GM10847 (cell line): ENCODE data around the gene IL17RE.

ENCODE experiments used
- POLR2A ChIP-seq: IDR thresholded peaks from 2 replicates; pipeline ENCODE4 v1.6.1; 2011; ENCODE audit not compliant: insufficient read length; ENCODE audit errors: extremely low read depth

Gene IL17RE

DNA sequence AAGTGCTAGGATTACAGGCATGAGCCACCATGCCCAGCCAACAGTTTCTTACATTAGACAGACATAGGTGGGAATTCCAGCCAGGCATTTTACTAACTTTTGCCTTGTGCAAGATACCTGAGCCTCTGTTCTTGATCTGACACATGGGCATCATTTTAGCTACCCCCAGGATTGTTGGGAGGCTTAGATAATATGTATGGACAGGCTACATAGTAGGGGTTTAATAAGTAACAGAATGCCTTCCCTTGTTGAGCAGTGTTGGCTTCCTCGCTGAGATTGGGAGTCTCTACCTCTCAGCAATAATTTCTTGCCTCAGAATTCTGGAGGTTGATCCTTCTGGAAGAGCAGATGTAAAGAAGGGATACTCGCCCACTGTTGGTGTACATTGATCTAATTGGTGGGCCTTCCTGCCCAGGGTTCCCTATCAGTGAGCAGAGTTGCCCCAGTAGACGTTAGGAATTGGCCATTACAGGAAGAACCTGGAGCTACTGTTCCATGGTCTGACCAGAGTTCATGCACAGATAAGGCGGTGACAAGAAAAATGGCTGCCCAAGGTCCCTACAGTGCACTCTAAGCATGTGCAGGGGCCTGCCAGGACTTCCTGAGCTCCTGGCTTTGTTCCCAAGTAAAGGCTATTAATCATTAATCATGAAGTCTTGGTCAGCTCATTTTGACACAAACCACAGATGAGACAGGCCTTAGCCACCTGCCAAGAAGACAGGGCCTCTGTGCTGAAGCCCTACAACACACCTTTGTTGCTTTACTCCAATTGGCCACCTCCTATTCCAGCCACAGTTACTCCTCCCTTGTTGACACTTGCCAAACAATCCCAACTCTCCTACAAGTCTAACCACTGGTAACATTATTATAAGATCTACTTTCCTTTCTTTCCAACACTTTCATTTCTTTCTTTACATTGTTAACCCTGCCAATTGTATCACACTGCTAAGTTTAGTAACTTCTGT is 5.0 kb upstream of the IL17RE start:
- TF ChIP-seq POLR2A: no peak

DNA sequence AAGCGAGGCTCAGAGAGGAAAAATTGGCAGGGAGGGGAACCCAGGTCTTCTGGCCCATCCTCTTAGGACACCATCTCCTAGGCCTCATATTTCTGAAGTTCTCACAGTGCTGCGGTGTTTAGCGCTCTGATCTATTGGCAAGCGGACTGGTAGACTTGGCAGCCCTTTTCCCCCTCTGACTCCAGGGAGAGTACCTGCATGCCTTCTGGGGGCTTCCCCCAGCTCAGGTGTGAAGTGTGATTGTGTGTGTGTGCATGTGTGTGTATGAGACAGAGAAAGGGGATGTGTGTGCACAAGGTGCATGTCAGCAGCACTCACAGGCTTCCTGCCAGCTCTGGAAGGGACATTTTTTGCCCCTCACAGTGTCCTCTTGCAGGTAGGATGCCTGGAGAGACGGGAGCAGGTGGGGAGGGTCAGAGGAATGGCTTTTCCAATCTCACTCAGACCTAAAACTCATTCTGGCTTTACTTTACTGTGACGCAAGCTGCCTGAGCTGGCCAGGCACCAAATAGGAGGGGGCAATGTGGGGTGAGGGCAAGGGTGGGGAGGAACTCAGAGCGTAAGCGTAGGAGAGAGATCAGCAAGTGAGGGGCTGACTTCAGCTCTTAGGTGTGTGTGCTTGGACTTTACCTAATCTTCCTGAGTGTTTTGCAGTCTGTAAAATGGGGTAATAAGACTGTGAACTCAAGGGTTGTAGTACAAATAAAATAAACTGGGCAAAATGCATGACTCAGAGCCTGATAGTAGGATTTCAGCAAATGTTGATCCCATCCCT is 4.0 kb upstream of the IL17RE start:
- no peak for TF ChIP-seq POLR2A

- no peak for TF ChIP-seq POLR2A
Measured at GRCh38 chr3:9899289-9899791, 3.3 kb upstream of the IL17RE start.

DNA sequence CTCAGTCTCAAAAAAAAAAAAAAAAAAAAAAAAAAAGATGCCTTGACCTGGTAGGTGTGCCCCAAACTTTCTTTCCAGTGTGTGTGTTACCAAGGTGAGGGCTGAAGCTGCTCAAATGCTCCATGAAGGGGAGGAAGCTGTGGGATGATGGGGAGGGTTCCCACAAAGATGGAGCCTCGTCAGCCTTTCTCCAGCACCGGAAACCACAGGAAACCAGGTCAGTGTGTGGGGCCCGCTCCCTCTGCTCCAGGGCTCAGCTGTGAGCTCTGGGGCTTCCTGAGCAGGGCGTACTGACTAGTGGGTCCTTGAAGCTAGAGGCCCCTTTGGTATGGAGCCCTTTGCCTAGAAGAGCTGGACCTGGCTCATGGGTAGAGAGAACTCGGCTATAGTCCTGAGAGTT is 681 bp upstream of the IL17RE start:
- no peak for TF ChIP-seq POLR2A

- TF ChIP-seq POLR2A: no peak
Measured at GRCh38 chr3:9903238-9903624, 583 bp downstream of the IL17RE start.

- no peak for TF ChIP-seq POLR2A
Measured at GRCh38 chr3:9903904-9904303, 1.3 kb downstream of the IL17RE start.

DNA sequence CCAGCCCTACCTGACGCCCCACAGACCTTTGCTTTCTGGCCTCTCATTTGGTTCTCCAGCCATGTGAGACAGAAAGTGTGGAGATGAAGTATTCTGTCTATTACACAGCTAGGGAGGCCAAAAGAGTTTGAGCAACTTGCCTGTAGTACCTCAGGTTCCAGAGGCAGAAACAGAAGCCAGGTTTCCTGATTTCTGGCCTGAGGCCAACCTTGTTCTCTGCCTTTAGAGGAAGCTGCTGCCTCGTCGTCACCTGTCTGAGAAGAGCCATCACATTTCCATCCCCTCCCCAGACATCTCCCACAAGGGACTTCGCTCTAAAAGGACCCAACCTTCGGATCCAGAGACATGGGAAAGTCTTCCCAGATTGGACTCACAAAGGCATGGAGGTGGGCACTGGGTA is 3.8 kb downstream of the IL17RE start:
- TF ChIP-seq POLR2A: no peak

DNA sequence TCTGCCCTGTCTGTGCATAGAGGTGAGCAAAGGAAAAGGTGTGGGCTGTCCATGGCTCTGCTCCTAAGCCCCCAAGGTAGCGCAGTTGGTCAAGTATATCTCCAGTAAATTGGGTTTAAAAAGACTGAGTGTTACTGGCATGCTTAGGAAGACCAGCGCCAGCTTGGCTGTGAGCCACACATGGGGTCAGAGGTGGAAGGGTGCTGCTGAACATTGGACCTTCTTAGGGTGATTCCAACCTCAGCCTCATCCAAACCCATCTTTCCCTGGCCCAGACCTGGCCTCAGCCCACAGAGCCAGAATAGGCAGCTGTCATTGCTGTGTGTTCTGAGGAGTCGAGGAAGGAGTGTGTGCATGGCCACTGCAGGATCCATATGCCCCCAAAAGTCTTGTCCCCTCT is 5.6 kb downstream of the IL17RE start:
- TF ChIP-seq POLR2A: no peak

DNA sequence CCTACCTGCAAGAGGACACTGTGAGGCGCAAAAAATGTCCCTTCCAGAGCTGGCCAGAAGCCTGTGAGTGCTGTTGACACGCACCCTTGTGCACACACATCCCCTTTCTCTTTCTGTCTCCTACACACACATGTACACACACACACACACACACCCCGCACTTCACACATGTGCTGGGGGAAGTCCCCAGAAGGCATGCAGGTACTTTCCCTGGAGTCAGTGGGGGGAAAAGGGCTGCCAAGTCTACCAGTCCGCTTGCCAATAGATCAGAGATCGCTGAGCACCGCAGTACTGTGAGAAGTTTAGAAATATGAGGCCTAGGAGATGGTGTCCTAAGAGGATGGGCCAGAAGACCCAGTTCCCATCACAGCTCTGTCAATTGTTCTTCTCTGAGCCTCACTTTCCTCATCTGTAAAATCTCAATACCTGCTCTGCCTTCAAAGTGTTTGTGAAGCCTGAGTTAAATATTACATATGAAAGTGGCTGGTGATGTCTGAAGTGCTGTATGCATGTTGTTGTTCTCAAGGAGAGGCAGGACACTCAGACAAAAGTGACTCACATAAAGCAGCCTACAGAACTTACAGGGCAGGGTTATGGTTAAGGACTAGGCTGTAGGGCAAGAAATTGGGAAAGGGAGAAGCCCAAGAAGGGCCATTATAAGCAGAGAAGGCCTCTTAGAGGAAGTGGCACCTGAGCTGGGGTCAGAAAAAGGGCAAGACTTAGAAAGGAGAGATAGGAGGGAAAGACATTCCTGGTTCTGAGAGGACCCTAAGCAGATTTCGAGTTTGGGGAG is 6.8 kb downstream of the IL17RE start:
- no peak for TF ChIP-seq POLR2A

GRCh38 chr3:9911863-9912262 is 9.2 kb downstream of the IL17RE start:
- TF ChIP-seq POLR2A: no peak

DNA sequence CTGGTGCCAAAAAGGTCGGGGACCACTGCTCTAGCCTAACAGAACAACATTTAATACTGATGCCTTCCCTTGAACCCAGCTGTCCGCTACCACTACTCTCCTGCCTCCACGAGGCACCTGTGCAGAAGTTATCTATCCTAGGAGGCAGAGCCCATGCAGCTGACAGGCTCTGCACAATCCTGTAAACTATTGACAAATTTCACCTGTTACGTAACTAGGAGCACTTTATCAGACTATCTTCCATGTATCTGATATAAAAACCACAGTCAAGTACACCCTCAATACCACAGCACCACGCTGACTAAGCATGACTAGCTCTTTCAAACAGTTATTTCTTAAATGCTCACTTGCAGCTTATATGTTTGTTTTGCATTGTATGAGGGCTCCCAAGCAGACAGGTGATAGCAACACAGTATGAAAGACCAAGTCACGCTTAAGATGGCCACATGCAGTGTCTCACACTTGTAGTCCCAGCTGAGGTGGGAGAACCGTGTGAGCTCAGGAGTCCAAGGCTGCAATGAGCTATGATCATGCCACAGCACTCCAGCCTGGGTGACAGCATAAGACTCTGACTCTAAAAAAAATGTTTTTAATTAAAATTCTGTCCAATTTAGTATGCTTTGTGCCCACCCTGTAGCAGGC is 9.8 kb downstream of the IL17RE start:
- no peak for TF ChIP-seq POLR2A

GRCh38 chr3:9913601-9914000 is 11.0 kb downstream of the IL17RE start:
- TF ChIP-seq POLR2A: no peak

GRCh38 chr3:9914011-9914410 is 11.4 kb downstream of the IL17RE start:
- no peak for TF ChIP-seq POLR2A

- TF ChIP-seq POLR2A: no peak
Measured at GRCh38 chr3:9914559-9915253, 12.1 kb downstream of the IL17RE start.
